DOHH2 (cell line): ENCODE results near the gene MYBPH.

Experiments
- H3F3A ChIP-seq: fragments of 200-600 bp; sonication (generic), shearing (Covaris generic); 2 replicates; pipeline ENCODE4 v1.6.0; 2016; ENCODE audit warnings: antibody characterized with exemption, mild to moderate bottlenecking; ENCODE audit not compliant: control insufficient read depth, insufficient read depth
- H3K27ac ChIP-seq: fragments of 200-600 bp; sonication (generic); 2 replicates; pipeline ENCODE4 v1.5.1; 2014; ENCODE audit warnings: low read depth, mild to moderate bottlenecking, low read length, moderate library complexity
- H3K27me3 ChIP-seq: fragments of 200-600 bp; sonication (generic); 2 replicates; pipeline ENCODE4 v1.6.1; 2014; ENCODE audit warnings: mild to moderate bottlenecking, low read length, mixed read lengths; ENCODE audit not compliant: control insufficient read depth
- H3K36me3 ChIP-seq: fragments of 200-600 bp; sonication (generic); 2 replicates; pipeline ENCODE4 v1.6.1; 2014; ENCODE audit warnings: mild to moderate bottlenecking, low read length, moderate library complexity, mixed read lengths; ENCODE audit not compliant: control insufficient read depth
- H3K4me1 ChIP-seq: fragments of 200-600 bp; sonication (generic); 2 replicates; pipeline ENCODE4 v1.6.1; 2014; ENCODE audit warnings: mild to moderate bottlenecking, low read length, mixed read lengths; ENCODE audit not compliant: control insufficient read depth
- H3K4me2 ChIP-seq: fragments of 200-600 bp; sonication (generic); 2 replicates; pipeline ENCODE4 v1.6.0; 2014; ENCODE audit warnings: mild to moderate bottlenecking, low read length, moderate library complexity
- H3K4me3 ChIP-seq: fragments of 200-600 bp; sonication (generic); 2 replicates; pipeline ENCODE4 v1.5.1; 2014; ENCODE audit warnings: mild to moderate bottlenecking, low read length, mixed read lengths
- H3K79me2 ChIP-seq: fragments of 200-600 bp; sonication (generic); 2 replicates; pipeline ENCODE4 v1.6.1; 2014; ENCODE audit warnings: mild to moderate bottlenecking, low read length, mixed read lengths; ENCODE audit not compliant: control insufficient read depth
- H3K9me2 ChIP-seq: fragments of 200-600 bp; sonication (generic); replicated peaks from 2 replicates; pipeline ENCODE4 v1.6.1; 2014; ENCODE audit warnings: mild to moderate bottlenecking, low read length, mixed read lengths; ENCODE audit not compliant: control insufficient read depth
- H3K9me3 ChIP-seq: fragments of 200-600 bp; sonication (generic); 2 replicates; pipeline ENCODE4 v1.6.1; 2014; ENCODE audit warnings: antibody characterized with exemption, low read length, mixed read lengths; ENCODE audit not compliant: control insufficient read depth, insufficient read depth
- H4K20me1 ChIP-seq: fragments of 200-600 bp; sonication (generic); 2 replicates; pipeline ENCODE4 v1.6.0; 2014; ENCODE audit warnings: low read depth, mild to moderate bottlenecking, antibody characterized with exemption, low read length, moderate library complexity; ENCODE audit not compliant: control insufficient read depth, insufficient read depth
- CTCF ChIP-seq: fragments of 200-600 bp; sonication (generic); IDR thresholded peaks from one replicate; pipeline ENCODE4 v1.5.1; 2014; ENCODE audit warnings: antibody characterized with exemption, mild to moderate bottlenecking, low read depth, low read length; ENCODE audit not compliant: poor library complexity, severe bottlenecking
- EZH2phosphoT487 ChIP-seq: fragments of 200-600 bp; sonication (generic); IDR thresholded peaks from 2 replicates; pipeline ENCODE4 v1.6.1; 2017; ENCODE audit warnings: borderline replicate concordance, mild to moderate bottlenecking, antibody characterized with exemption, low read length, moderate library complexity, mixed read lengths

The MYBPH gene

GRCh38 chr1:203135636-203136305, 39.9 kb downstream of the MYBPH start:
- H3F3A ChIP-seq: no peaks in the 10 kb centered on the region
- H3K4me2 ChIP-seq: no peak overlapping the region
- no peaks in the 10 kb centered on the region for H3K4me1 ChIP-seq
- H4K20me1 ChIP-seq: no peaks in the 10 kb centered on the region
- H3K9me3 ChIP-seq: no peaks in the 10 kb centered on the region
- no peaks in the 10 kb centered on the region for H3K9me2 ChIP-seq
- H3K36me3 ChIP-seq: no peaks in the 10 kb centered on the region
- no peak overlapping the region for H3K4me3 ChIP-seq
- no peaks in the 10 kb centered on the region for H3K79me2 ChIP-seq
- peaks cover 34% of the 10 kb centered on the region for H3K27me3 ChIP-seq
- H3K27ac ChIP-seq: no peak overlapping the region
- TF ChIP-seq CTCF: no peak

DNA sequence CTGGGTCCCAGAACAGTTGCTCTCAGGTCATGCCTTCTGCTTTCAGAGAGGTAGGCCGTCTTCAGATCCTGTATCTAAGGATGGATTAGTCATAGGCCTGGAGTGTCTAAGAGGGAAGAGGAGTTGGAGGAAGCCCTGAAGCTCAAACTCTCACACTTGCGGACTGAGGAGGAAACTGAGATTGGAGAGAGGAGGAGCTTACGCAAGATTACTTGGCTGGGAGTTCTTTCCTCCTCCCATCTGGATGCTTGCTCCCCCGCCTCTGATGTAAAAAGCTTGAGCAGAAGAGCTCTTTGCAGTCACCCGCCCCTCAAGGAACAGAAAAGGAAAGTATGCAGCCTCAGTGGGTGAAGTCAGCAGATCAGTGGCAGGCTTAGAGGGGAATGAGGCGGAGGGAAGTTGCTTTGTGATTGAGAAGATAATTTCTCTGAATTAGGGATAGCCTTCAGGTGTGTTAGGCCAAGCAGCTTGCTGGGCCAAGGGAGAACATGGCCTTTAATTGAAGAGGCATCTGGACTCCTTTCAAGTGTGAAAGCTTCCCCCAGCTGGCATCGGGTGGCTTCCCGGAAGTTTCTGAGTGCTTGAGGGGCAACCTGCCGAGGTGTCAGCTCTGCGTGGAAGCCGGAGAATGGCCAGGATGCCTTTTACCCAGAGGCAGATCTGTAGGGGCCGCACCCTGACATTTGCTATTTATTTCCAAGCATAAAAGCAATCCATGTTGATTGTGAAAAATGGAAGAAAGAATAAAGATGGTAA, 41.5 kb downstream of the MYBPH start:
- H3K4me1 ChIP-seq: no peaks in the 10 kb centered on the region
- no peaks in the 10 kb centered on the region for H3K9me3 ChIP-seq
- no peaks in the 10 kb centered on the region for H3K9me2 ChIP-seq
- H3K4me3 ChIP-seq: no peak overlapping the region
- peaks cover 24% of the 10 kb centered on the region for H3K27me3 ChIP-seq
- no peaks in the 10 kb centered on the region for H3K36me3 ChIP-seq
- no peaks in the 10 kb centered on the region for H3F3A ChIP-seq
- no peaks in the 10 kb centered on the region for H4K20me1 ChIP-seq
- H3K27ac ChIP-seq: no peak overlapping the region
- H3K79me2 ChIP-seq: no peaks in the 10 kb centered on the region
- no peak overlapping the region for H3K4me2 ChIP-seq
- no peak for TF ChIP-seq EZH2phosphoT487
- TF ChIP-seq CTCF: no peak

DNA sequence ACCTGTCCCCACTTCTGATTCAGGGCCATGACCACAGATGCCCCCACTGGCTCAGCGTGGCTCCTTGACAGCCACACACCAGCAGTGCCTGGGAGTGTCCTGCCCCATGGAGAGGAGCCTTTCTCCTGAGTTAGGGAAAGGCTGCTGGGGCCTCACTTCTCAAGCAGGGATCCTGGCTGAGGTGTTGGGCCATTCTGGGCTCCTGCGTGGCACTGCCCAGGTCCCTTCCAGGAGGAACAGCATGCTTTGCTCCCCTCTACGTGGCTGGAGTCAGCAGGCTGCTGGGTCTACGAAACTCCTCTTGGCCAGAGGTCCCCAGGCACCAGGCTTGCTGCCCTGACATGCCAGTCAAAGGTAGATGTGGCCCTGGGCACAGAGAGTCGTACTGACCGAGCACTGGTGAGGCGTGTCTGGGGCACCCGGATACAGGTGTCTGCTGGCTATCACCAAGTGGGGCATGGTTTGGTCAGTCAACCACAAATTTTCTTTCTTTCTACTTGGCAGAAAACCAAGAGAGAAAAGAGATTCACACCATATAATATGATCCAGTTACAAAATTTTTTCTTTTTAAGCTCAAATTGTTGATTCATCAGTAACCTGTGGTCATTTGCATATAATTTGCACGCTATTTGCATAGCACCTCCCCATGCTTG, 44.0 kb downstream of the MYBPH start:
- no peaks in the 10 kb centered on the region for H3K9me2 ChIP-seq
- H4K20me1 ChIP-seq: no peaks in the 10 kb centered on the region
- no peak overlapping the region for H3K27ac ChIP-seq
- peaks cover 12% of the 10 kb centered on the region for H3K27me3 ChIP-seq
- no peaks in the 10 kb centered on the region for H3K9me3 ChIP-seq
- H3F3A ChIP-seq: no peaks in the 10 kb centered on the region
- no peak overlapping the region for H3K4me2 ChIP-seq
- no peak overlapping the region for H3K4me3 ChIP-seq
- TF ChIP-seq EZH2phosphoT487 (no peak), CTCF (no peak)
- no peaks in the 10 kb centered on the region for H3K79me2 ChIP-seq
- H3K36me3 ChIP-seq: no peaks in the 10 kb centered on the region
- H3K4me1 ChIP-seq: no peaks in the 10 kb centered on the region
